Natural killer cell treated with Interleukin-12 subunit alpha and Interleukin-12 subunit beta and Interleukin-15 and Interleukin-18, amount 100 ng/mL, for 72 hours (primary cell): ENCODE measurements around the gene UBE2E3. TPM values are rescaled to one million over a fixed set of nuclear protein-coding genes. Genes with fewer than 3 reads are reported as not detected.

Source experiments
- ATAC-seq, 2 donors: fragments of 150-1000 bp; cut with Tn5 transposase in 1 of 2; sonication (Bioruptor Pico), chemical (Tn5 transposase) in 1 of 2; 2 replicates each; pipeline ENCODE4 v1.10.0; 2021
- DNase-seq: peaks from one replicate; pipeline ENCODE4 v3.0.0; 2022; ENCODE audit warnings: low spot score
- H3K27ac Mint-ChIP-seq, 2 donors: 1 replicate in 1 of 2; 2 replicates in 1 of 2; pipeline ENCODE4 v1.8.0; 2022; ENCODE audit warnings: mixed read lengths in 2 of 2, mild to moderate bottlenecking in 1 of 2, moderate library complexity in 1 of 2
- H3K27me3 Mint-ChIP-seq, 2 donors: 1 replicate in 1 of 2; 2 replicates in 1 of 2; pipeline ENCODE4 v1.8.0; 2022; ENCODE audit warnings: mixed read lengths in 2 of 2
- H3K36me3 Mint-ChIP-seq: one replicate; pipeline ENCODE4 v1.8.0; 2022; ENCODE audit warnings: mixed read lengths
- H3K4me1 Mint-ChIP-seq, 2 donors: 1 replicate in 1 of 2; 2 replicates in 1 of 2; pipeline ENCODE4 v1.8.0; 2022; ENCODE audit warnings: low read depth in 2 of 2, mixed read lengths in 2 of 2, mild to moderate bottlenecking in 1 of 2
- H3K4me3 Mint-ChIP-seq: one replicate; pipeline ENCODE4 v1.8.0; 2022; ENCODE audit warnings: mixed read lengths
- H3K9me3 Mint-ChIP-seq: 2 replicates; pipeline ENCODE4 v1.8.0; 2022; ENCODE audit warnings: mixed read lengths
- total RNA-seq, 2 donors: library from RNA; stranded (reverse); gene quantifications; one replicate each; pipeline ENCODE4 v1.2.3, GENCODE V29; 2022

UBE2E3 gene
- total RNA-seq, 2 donors from 2014 or later = 36.5 to 39.1 TPM

DNA sequence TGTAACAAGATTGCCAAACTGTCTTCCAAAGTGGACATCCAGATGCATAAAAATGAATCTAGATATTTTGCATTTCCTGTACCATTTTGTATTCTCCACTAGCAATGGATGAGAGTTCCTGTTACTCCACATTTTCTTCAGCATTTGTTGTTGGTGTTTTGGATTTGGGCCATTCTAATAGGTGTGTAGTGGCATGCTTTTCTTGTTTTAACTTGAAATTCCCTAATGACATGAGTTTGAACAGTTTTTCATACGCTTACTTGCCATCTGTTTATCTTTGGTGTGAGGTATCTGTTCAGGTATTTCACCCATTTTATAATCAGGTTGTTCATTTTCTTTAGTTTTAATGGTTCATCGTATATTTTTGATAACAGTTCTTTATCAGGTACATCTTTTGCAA lies 73.9 kb downstream of the UBE2E3 start:
- Mint-ChIP-seq H3K4me3 (no peak overlapping the region), H3K9me3 (no peaks in the 10 kb centered on the region), H3K27me3 (no peaks in the 10 kb centered on the region), H3K36me3 (no peaks in the 10 kb centered on the region), H3K27ac (no peak overlapping the region), H3K4me1 (peaks cover 18 to 25% of the 10 kb centered on the region in 2 donors)
- ATAC-seq (no peak), DNase-seq (no peak)

DNA sequence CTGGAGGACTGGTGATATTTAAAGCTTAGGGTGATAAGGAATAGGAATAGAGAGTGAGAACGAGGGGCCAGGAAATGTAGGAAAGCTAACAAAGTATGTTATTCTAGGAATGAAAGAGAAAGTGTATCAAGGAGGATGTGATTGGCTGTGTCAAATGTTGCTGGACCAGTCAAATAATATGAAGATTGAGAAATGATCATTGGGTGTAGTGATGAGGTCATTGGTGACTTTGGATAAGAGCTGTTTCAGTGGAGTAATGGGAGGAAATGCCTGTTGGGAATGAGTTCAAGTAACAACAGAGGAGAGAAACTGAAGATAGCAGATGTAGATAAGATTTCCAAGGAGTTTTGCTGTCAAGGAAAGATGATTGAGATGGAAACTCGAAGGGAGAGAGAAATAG lies 74.4 kb downstream of the UBE2E3 start:
- no peak for DNase-seq
- Mint-ChIP-seq H3K36me3 (no peaks in the 10 kb centered on the region), H3K27me3 (no peaks in the 10 kb centered on the region), H3K4me1 (peaks cover 18 to 25% of the 10 kb centered on the region in 2 donors), H3K9me3 (no peaks in the 10 kb centered on the region), H3K4me3 (no peak overlapping the region), H3K27ac (no peak overlapping the region)
- no peak for ATAC-seq

DNA sequence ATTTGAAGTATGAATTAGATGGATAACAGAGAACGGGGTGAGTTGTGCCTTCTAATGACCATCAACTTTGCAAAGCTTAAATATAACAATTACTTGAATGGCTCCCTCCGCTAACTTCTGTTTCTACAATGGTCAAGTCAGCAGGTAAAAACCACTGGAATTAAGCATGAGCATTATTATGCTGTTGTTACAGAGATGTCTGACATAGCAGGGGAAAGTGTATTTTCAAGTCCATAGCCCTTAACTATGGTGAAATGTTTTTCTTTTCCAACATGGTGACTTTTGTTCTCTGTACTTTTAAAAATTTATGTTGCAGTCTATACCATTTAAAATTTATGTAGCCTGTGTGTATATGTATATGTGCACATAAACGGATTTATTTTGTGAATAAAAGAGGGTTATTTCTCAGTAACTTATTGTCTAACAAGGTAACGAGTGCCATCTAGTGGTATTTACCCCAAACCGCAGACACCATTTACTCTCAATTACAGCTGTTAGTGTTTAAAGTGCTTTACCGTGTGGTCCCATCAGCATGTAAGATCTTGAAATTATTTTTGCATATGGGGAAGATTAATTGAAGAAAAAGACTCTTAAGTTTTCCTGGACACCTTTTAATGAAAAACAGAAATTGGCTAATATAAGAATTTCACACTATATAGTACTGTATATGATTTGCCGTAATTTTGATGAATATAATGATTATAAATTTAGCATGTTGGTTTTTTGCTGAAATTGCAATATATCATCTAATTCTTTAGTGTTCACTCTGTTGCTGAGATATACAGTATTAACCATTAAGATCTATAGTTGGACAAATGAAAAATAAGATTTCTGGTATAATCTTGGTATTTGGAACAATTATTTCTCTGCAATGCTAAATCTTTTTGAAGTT lies 78.2 kb downstream of the UBE2E3 start:
- Mint-ChIP-seq H3K4me3 (no peak overlapping the region), H3K27me3 (no peaks in the 10 kb centered on the region), H3K36me3 (no peaks in the 10 kb centered on the region), H3K27ac (no peak overlapping the region), H3K9me3 (no peaks in the 10 kb centered on the region), H3K4me1 (peaks cover 9 to 11% of the 10 kb centered on the region in 2 donors)
- DNase-seq = peak; percentile 71
- ATAC-seq = no peak

DNA sequence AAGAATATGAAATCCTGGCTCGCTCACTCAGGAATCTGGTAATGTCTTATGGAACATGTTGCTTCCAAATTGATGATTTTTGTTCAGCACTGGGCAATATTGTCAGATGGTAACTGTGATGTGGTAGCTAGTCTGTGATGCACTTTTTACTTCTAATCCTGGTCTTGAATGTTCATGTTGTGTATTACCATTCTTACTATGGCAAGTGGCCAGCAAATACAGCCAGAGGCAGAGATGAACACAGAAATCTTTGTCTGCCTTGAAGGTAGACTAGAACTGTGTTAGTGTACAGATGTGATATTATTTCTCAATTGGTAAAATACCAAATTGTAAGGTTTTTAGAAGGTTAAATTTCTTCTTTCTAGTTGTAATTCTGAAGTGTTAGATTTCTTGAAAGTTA lies 83.3 kb downstream of the UBE2E3 start:
- DNase-seq (no peak), ATAC-seq (no peak)
- H3K9me3 Mint-ChIP-seq = no peaks in the 10 kb centered on the region
- no peak overlapping the region for H3K4me3 Mint-ChIP-seq
- H3K36me3 Mint-ChIP-seq = no peaks in the 10 kb centered on the region
- peaks cover 0 to 3% of the 10 kb centered on the region in 2 donors for H3K4me1 Mint-ChIP-seq
- no peak overlapping the region for H3K27ac Mint-ChIP-seq
- no peaks in the 10 kb centered on the region for H3K27me3 Mint-ChIP-seq

DNA sequence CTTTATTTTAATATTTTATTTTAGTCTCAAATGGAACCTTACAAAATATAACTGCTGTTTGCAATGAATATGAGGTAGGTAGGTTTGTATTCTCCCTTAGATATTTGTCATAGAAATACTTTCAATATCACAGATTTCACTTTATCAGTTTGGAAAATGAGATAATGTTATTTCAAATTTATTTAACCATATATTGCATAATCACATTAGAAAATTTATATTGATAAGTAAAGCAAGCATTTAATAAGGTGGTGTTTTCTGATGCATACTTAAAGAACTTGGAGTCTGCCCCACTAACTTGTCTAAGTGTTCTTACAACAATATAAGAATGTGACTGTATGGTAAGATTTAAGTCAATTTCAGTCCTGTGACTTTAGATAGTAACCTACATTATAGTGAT lies 85.1 kb downstream of the UBE2E3 start:
- peaks cover 0 to 3% of the 10 kb centered on the region in 2 donors for H3K4me1 Mint-ChIP-seq
- DNase-seq (no peak), ATAC-seq (no peak)
- no peak overlapping the region for H3K27ac Mint-ChIP-seq
- H3K36me3 Mint-ChIP-seq = no peaks in the 10 kb centered on the region
- H3K4me3 Mint-ChIP-seq = no peak overlapping the region
- no peaks in the 10 kb centered on the region for H3K27me3 Mint-ChIP-seq
- no peaks in the 10 kb centered on the region for H3K9me3 Mint-ChIP-seq

DNA sequence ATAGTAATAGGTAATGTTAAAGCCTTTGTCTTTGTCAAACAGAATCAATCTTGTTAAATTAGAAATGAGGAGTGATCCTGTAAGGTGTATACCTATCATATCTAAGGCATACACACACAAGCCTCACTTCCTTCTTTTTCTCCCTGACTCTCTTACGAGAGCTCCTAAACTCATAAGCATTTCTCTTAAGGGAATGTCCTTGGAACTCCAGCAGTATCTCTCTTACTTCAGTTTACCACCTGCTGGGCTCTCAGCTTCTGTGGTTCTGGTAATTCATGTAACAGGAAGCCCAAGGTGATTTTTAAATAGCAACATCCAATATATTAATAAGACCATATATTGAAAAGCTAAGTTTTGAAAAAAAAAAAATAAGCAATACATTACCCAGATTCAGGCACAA lies 85.9 kb downstream of the UBE2E3 start:
- no peaks in the 10 kb centered on the region for H3K36me3 Mint-ChIP-seq
- no peaks in the 10 kb centered on the region for H3K9me3 Mint-ChIP-seq
- no peaks in the 10 kb centered on the region for H3K27me3 Mint-ChIP-seq
- DNase-seq (no peak), ATAC-seq (no peak)
- H3K4me3 Mint-ChIP-seq = no peak overlapping the region
- H3K4me1 Mint-ChIP-seq = peaks cover 0 to 3% of the 10 kb centered on the region in 2 donors
- H3K27ac Mint-ChIP-seq = no peak overlapping the region

DNA sequence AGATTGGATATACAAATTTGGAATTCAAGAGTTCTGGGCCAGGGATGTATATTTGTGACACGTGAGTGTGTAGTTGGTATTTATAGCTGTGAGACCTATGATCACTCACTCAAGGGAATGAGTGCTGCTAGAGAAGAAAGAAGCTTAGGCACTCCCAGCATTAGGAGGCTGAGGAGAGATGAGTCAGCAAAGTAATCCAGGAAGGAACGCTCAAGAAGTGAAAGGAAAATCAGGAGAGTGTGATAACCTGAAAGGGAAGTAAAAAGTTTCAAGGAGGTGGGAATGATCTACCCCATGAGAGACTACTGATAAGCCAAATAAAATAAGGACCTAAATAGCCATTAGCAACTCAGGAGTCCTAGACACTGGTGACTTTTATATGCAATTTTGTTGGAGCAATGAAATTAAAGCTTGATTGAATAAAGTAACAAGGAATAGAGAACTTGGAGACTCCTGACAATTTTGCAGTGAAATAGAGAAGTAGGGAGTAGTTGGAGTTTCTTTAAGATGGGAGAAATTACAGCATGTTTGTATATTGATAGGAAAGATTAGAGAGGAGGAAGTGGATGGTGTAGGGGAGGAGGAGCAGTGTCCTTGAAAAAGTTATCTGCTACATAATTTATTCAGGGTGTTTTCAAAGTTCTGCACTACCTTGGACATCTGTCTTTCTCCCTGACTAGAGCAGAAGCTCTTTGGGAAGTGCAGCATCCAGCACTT lies 89.9 kb downstream of the UBE2E3 start:
- Mint-ChIP-seq H3K4me3 (no peak overlapping the region), H3K4me1 (peaks cover 4 to 5% of the 10 kb centered on the region in 2 donors), H3K9me3 (no peaks in the 10 kb centered on the region), H3K27me3 (no peaks in the 10 kb centered on the region), H3K27ac (no peak overlapping the region), H3K36me3 (no peaks in the 10 kb centered on the region)
- DNase-seq = no peak
- no peak for ATAC-seq

DNA sequence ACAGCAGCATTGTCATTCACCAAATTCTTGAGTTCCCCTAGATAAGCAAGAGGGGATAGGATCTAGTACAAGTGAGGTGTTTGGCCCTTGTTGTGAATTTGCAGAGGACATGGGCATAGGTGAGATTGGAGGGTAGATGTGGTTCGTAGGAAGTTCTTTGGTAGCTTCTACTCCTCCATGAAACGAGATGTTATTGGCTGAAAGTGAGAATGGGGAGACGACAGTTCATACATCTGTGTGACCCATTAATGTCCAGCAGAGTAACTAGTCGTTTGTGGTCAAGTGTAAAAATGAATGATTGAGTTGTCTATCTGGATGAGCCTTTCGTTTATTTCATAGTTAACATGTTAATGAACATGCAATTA lies 90.4 kb downstream of the UBE2E3 start:
- H3K9me3 Mint-ChIP-seq = no peaks in the 10 kb centered on the region

DNA sequence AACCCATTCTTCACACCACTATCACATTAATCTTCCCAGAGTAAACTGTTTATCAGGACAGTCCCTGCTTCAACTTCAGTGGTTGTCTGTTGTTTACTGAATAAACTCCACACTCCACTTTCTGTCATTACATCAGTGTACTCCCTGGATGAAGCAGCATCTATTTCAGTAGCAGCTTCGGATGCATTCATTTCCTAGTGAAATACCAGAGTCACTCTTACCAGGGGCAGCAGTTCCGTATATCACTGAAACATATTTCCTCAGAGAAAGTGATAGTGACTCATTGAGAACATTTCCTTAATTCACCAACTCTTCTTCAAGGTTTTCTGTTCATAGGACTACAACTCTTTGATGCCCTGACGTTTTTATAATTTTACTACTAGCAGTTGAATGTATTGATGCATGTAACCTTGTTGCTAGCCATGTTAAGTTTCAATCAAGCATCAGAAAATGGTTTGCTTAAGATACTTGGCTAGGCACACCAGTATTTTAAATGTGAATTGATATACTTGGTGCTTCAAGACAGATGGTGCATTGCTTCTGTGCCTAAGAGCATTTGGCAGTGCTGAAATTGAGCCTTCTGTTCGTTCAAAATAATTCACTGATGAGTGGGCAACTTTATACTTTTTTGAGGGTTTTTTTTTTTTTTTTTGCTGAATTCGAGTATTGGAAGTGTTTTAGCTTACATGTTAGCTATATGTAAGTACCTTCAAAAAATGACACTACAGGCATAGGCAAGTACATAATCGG lies 92.3 kb downstream of the UBE2E3 start:
- H3K4me1 Mint-ChIP-seq = peaks cover 6 to 14% of the 10 kb centered on the region in 2 donors

More for the DNA sequence above, 90.4 kb downstream of the UBE2E3 start:
- Mint-ChIP-seq H3K4me3 (no peak overlapping the region), H3K4me1 (peaks cover 4 to 5% of the 10 kb centered on the region in 2 donors), H3K36me3 (no peaks in the 10 kb centered on the region), H3K27me3 (no peaks in the 10 kb centered on the region), H3K27ac (no peak overlapping the region)
- ATAC-seq (no peak), DNase-seq (no peak)

DNA sequence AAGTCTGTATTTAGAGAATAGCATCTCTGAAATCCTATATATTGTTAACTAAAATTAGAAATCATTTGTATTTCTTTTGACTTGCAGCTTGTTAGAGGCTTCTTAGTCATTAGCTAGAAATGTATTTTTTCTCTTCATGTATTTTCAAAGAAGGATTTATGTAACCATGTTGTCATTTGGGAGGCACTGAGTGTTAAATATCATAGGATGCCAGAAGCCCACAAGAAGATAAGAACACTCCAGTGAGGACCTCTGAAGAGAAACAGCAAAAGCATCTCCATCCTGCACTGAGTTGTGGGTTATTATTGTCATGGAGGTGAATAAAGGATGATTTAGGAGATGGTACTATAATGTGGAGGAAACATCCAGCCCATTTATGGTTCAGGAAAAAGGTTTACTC lies 93.5 kb downstream of the UBE2E3 start:
- Mint-ChIP-seq H3K36me3 (no peaks in the 10 kb centered on the region), H3K27ac (no peak overlapping the region), H3K4me3 (no peak overlapping the region), H3K9me3 (no peaks in the 10 kb centered on the region), H3K27me3 (no peaks in the 10 kb centered on the region), H3K4me1 (peaks cover 7 to 16% of the 10 kb centered on the region in 2 donors)
- DNase-seq (no peak), ATAC-seq (no peak)

More for the DNA sequence above, 92.3 kb downstream of the UBE2E3 start:
- H3K9me3 Mint-ChIP-seq = no peaks in the 10 kb centered on the region
- no peak overlapping the region for H3K4me3 Mint-ChIP-seq
- no peak for DNase-seq
- no peak overlapping the region for H3K27ac Mint-ChIP-seq
- no peak for ATAC-seq
- no peaks in the 10 kb centered on the region for H3K27me3 Mint-ChIP-seq
- H3K36me3 Mint-ChIP-seq = no peaks in the 10 kb centered on the region

DNA sequence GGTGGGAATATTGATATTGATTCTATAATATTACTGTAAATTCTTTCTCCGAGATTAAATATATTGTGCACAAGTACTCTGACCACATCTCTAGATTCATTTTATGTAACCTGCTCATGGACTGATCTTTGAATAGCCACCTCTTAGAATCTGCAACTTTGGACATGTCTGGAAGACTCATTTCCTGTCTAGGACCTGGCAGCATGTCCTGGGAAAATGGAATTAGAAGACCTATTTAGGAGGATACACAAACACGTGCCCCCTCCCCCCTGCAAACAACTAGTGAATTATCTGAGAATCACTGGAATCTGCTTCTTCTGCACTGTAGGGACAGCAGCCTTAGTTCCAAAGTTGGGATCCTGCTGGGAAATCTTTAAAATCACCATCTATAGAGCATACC lies 94.1 kb downstream of the UBE2E3 start:
- H3K27me3 Mint-ChIP-seq = no peaks in the 10 kb centered on the region
- DNase-seq (no peak), ATAC-seq (no peak)
- H3K4me3 Mint-ChIP-seq = no peak overlapping the region
- no peaks in the 10 kb centered on the region for H3K9me3 Mint-ChIP-seq
- H3K27ac Mint-ChIP-seq = no peak overlapping the region
- no peaks in the 10 kb centered on the region for H3K36me3 Mint-ChIP-seq
- peaks cover 7 to 18% of the 10 kb centered on the region in 2 donors for H3K4me1 Mint-ChIP-seq

DNA sequence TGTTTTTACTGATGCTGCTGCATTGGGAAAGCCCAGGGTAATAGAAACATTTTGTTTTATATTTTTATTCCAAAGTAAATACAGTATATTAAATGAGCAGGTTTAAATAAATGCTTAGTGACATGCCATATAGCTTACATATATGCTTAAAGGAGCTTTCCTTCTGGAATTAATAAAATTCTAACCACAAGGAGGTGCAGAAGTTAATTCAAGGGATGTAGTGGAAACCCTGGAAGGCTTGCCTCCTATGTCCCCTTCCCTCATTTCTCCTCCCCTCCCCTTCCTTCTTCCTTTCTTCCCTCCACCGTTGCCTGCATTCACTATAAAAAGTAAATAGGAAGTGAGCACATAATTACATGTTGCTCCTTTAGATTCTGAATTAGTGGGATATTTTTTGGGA lies 96.3 kb downstream of the UBE2E3 start:
- no peak overlapping the region for H3K27ac Mint-ChIP-seq
- peaks cover 7 to 24% of the 10 kb centered on the region in 2 donors for H3K4me1 Mint-ChIP-seq
- H3K4me3 Mint-ChIP-seq = no peak overlapping the region
- H3K27me3 Mint-ChIP-seq = no peaks in the 10 kb centered on the region
- no peak for ATAC-seq
- H3K9me3 Mint-ChIP-seq = no peaks in the 10 kb centered on the region
- no peaks in the 10 kb centered on the region for H3K36me3 Mint-ChIP-seq
- no peak for DNase-seq

DNA sequence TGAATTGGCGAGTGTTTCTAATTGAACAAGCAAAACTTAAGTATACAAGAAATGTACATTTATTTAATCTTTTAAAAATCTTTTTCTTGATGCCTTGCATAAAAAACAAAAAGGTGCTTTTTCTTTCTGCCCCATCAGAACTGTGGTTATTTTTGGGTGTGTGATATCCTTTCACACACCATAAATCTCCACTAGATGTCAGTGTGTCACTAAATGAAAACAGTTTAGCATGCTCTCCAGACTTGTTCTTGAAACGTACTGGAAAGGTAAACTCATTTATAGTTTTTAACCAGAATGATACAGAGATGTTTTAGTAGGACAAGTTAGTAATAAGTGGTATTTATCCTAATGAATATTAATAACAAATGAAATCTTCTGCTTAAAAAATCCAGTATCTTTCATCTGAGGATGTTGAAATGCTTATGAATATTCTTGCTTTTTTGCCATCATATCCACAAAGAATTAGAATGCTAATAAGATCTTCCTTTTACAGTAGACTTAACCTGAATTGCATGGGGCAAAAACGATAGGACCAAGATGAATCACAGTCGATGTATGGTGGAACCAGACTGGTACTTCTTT lies 96.8 kb downstream of the UBE2E3 start:
- DNase-seq (no peak), ATAC-seq (peak; percentile 67 to 71)
- no peak overlapping the region for H3K27ac Mint-ChIP-seq
- no peak overlapping the region for H3K4me3 Mint-ChIP-seq
- H3K9me3 Mint-ChIP-seq = no peaks in the 10 kb centered on the region
- peaks cover 6 to 23% of the 10 kb centered on the region in 2 donors for H3K4me1 Mint-ChIP-seq
- H3K36me3 Mint-ChIP-seq = no peaks in the 10 kb centered on the region
- H3K27me3 Mint-ChIP-seq = no peaks in the 10 kb centered on the region
